Glomerular endothelial cell (primary cell): ENCODE measurements around the gene RTN4R. TPM values are rescaled to one million over a fixed set of nuclear protein-coding genes. Genes with fewer than 3 reads are reported as not detected.

Experiments
- DNase-seq: peaks from one replicate; pipeline ENCODE4 v3.0.0-alpha.2; 2011; ENCODE audit warnings: low read depth, low spot score; ENCODE audit errors: extremely low read depth
- total RNA-seq: library from RNA; depleted of rRNA; stranded (reverse); fragments of >200 nt; gene quantifications from 2 replicates; pipeline ENCODE4 v1.2.3, GENCODE V29; 2015

RTN4R gene
- total RNA-seq, 1 donor from 2014 or later: 1.8 TPM

- DNase-seq: no peak
Measured at GRCh38 chr22:20244250-20244648, 23.9 kb downstream of the RTN4R start.

GRCh38 chr22:20243537-20244249, 24.4 kb downstream of the RTN4R start:
- DNase-seq: no peak

GRCh38 chr22:20243176-20243536, 25.0 kb downstream of the RTN4R start:
- no peak for DNase-seq

- DNase-seq: no peak
Measured at GRCh38 chr22:20242393-20243175, 25.5 kb downstream of the RTN4R start.

- no peak for DNase-seq
Measured at GRCh38 chr22:20241579-20242392, 26.3 kb downstream of the RTN4R start.

- DNase-seq: no peak
Measured at GRCh38 chr22:20240900-20241299, 27.2 kb downstream of the RTN4R start.

GRCh38 chr22:20240447-20240764, 27.7 kb downstream of the RTN4R start:
- no peak for DNase-seq

- DNase-seq: no peak
Measured at GRCh38 chr22:20239676-20240446, 28.3 kb downstream of the RTN4R start.

- DNase-seq: no peak
Measured at GRCh38 chr22:20238901-20239675, 29.0 kb downstream of the RTN4R start.

- no peak for DNase-seq
Measured at GRCh38 chr22:20238536-20238900, 29.6 kb downstream of the RTN4R start.

GRCh38 chr22:20237480-20238440, 30.4 kb downstream of the RTN4R start:
- no peak for DNase-seq

GRCh38 chr22:20236052-20236717, 31.9 kb downstream of the RTN4R start:
- DNase-seq: no peak

GRCh38 chr22:20235389-20235991, 32.6 kb downstream of the RTN4R start:
- no peak for DNase-seq

- no peak for DNase-seq
Measured at GRCh38 chr22:20234760-20235388, 33.2 kb downstream of the RTN4R start.

- DNase-seq: no peak
Measured at GRCh38 chr22:20234314-20234682, 33.8 kb downstream of the RTN4R start.

GRCh38 chr22:20233351-20234313, 34.5 kb downstream of the RTN4R start:
- DNase-seq: no peak

GRCh38 chr22:20232781-20233180, 35.3 kb downstream of the RTN4R start:
- DNase-seq: no peak
